ENCODE data around the gene MORC3.

MORC3 gene

DNA sequence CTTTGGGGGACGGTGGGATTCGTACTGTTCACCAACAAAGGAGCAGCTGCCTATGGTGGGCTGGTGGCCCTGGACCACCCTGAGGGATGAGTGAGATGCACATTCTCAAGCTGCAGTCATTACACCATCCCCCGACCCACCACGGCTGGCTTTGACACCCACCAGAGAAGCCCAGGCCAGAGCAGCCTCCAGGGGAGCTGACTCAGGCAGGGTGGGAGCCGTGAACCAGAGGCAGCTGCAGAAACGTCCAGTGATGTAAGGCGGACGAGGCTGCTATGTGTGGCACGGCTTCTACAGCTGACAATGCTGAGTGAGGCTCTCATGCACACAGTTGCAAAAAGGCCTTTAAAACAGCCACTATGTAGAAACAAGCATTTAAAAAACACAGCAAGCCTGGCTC lies 105.3 kb downstream of the MORC3 start:
- no peak for DNase-seq
